Neural cell (in vitro differentiated cells): ENCODE results near the gene RAC3. TPM values are rescaled to one million over a fixed set of nuclear protein-coding genes. Genes with fewer than 3 reads are reported as not detected.

Experiments used
- H2AFZ ChIP-seq: fragments of 200-600, 300-800 bp; sonication (generic), shearing (Covaris generic); 2 replicates; pipeline ENCODE4 v1.6.0; 2014; ENCODE audit warnings: low read depth, mild to moderate bottlenecking, antibody characterized with exemption, low read length, moderate library complexity
- H3F3A ChIP-seq: fragments of 200-600 bp; shearing (Covaris generic); 2 replicates; pipeline ENCODE4 v1.6.1; 2016; ENCODE audit warnings: mild to moderate bottlenecking, moderate library complexity, mixed read lengths, antibody characterized with exemption, low read length; ENCODE audit not compliant: insufficient read depth, poor library complexity, severe bottlenecking
- H3K27ac ChIP-seq: fragments of 200-600, 300-800 bp; sonication (generic), shearing (Covaris generic); 2 replicates; pipeline ENCODE4 v1.5.1; 2014; ENCODE audit warnings: mild to moderate bottlenecking, low read length, moderate library complexity
- H3K27me3 ChIP-seq: fragments of 300-800, 200-600 bp; sonication (generic), shearing (Covaris generic); 2 replicates; pipeline ENCODE4 v1.6.0; 2014; ENCODE audit warnings: mild to moderate bottlenecking, low read depth, low read length, moderate library complexity; ENCODE audit not compliant: insufficient read depth
- H3K36me3 ChIP-seq: fragments of 300-800, 200-600 bp; sonication (generic), shearing (Covaris generic); 2 replicates; pipeline ENCODE4 v1.5.1; 2014; ENCODE audit warnings: mild to moderate bottlenecking, antibody characterized with exemption, low read length, moderate library complexity; ENCODE audit not compliant: insufficient read depth
- H3K4me2 ChIP-seq: fragments of 300-800, 200-600 bp; sonication (generic), shearing (Covaris generic); 2 replicates; pipeline ENCODE4 v1.6.0; 2014; ENCODE audit warnings: mild to moderate bottlenecking, low read length
- H3K4me3 ChIP-seq: fragments of 300-800, 200-600 bp; sonication (generic), shearing (Covaris generic); 2 replicates; pipeline ENCODE4 v1.5.1; 2014; ENCODE audit warnings: mild to moderate bottlenecking, low read length, moderate library complexity
- H3K79me2 ChIP-seq: fragments of 200-600 bp; shearing (Covaris generic); replicated peaks from 2 replicates; pipeline ENCODE4 v1.6.0; 2014; ENCODE audit warnings: mild to moderate bottlenecking, low read length, moderate library complexity; ENCODE audit not compliant: insufficient read depth
- H3K9ac ChIP-seq: fragments of 300-800, 200-600 bp; sonication (generic), shearing (Covaris generic); 2 replicates; pipeline ENCODE4 v1.6.1; 2016; ENCODE audit warnings: mild to moderate bottlenecking, low read length, mixed read lengths
- H3K9me2 ChIP-seq: fragments of 200-600 bp; shearing (Covaris generic); 2 replicates; pipeline ENCODE4 v1.6.1; 2016; ENCODE audit warnings: mild to moderate bottlenecking, low read length, mixed read lengths; ENCODE audit not compliant: insufficient read depth
- H3K9me3 ChIP-seq: fragments of 200-600, 300-800 bp; sonication (generic), shearing (Covaris generic); 2 replicates; pipeline ENCODE4 v1.6.1; 2016; ENCODE audit warnings: mild to moderate bottlenecking, mixed run types, low read length, moderate library complexity, mixed read lengths
- H4K20me1 ChIP-seq: fragments of 200-600 bp; shearing (Covaris generic); 2 replicates; pipeline ENCODE4 v1.6.1; 2016; ENCODE audit warnings: mild to moderate bottlenecking, mixed run types; ENCODE audit not compliant: insufficient read depth
- EP300 ChIP-seq: fragments of 450-650 bp; conservative IDR thresholded peaks from 2 replicates; pipeline ENCODE4 v1.6.1; 2014; ENCODE audit warnings: antibody characterized with exemption, mild to moderate bottlenecking, moderate library complexity; ENCODE audit not compliant: poor library complexity, severe bottlenecking
- EZH2 ChIP-seq: fragments of 200-600, 300-800 bp; shearing (Covaris generic), sonication (generic); IDR thresholded peaks from 2 replicates; pipeline ENCODE4 v1.6.1; 2014; ENCODE audit warnings: antibody characterized with exemption, low read length, borderline replicate concordance, mild to moderate bottlenecking; ENCODE audit not compliant: insufficient read depth, poor library complexity, severe bottlenecking
- MXI1 ChIP-seq: fragments of 450-650 bp; conservative IDR thresholded peaks from 2 replicates; pipeline ENCODE4 v1.6.1; 2014; ENCODE audit warnings: antibody characterized with exemption, mild to moderate bottlenecking; ENCODE audit not compliant: poor library complexity, severe bottlenecking
- POLR2AphosphoS5 ChIP-seq: IDR thresholded peaks from 2 replicates; pipeline ENCODE4 v1.6.1; 2012
- RAD21 ChIP-seq: fragments of 450-650 bp; conservative IDR thresholded peaks from 2 replicates; pipeline ENCODE4 v1.6.1; 2014; ENCODE audit warnings: antibody characterized with exemption, mild to moderate bottlenecking, moderate library complexity
- REST ChIP-seq: IDR thresholded peaks from 2 replicates; pipeline ENCODE4 v1.6.1; 2012; ENCODE audit warnings: borderline replicate concordance
- SMC3 ChIP-seq: fragments of 450-650 bp; conservative IDR thresholded peaks from 2 replicates; pipeline ENCODE4 v1.6.1; 2014; ENCODE audit warnings: antibody characterized with exemption, mild to moderate bottlenecking, moderate library complexity; ENCODE audit not compliant: poor library complexity
- TAF1 ChIP-seq: IDR thresholded peaks from 2 replicates; pipeline ENCODE4 v1.6.1; 2012; ENCODE audit warnings: low read depth
- polyA plus RNA-seq: library from polyadenylated mRNA; depleted of rRNA; stranded (reverse); fragments of >200 nt; gene quantifications from 2 replicates; pipeline ENCODE4 v1.2.3, GENCODE V29; 2014
- TF ChIP-seq, protein P1 (sequence below): fragments of 450-650 bp; IDR thresholded peaks from 2 replicates; pipeline ENCODE4 v1.5.1; 2014; ENCODE audit warnings: antibody characterized with exemption, mild to moderate bottlenecking, moderate library complexity; ENCODE audit not compliant: poor library complexity, severe bottlenecking

The RAC3 gene
- polyA plus RNA-seq, 1 donor from 2014 or later: 211 TPM

- TF ChIP-seq EP300 (no peak), POLR2AphosphoS5 (no peak), RAD21 (no peak), MXI1 (no peak)
These were observed 22.2 kb downstream of the RAC3 start (continued) for GRCh38 chr17:82053556-82054263.

GRCh38 chr17:82054351-82055022, 23.0 kb downstream of the RAC3 start:
- Histone ChIP-seq H3K4me3 (no peak overlapping the region), H3F3A (no peaks in the 10 kb centered on the region), H4K20me1 (no peaks in the 10 kb centered on the region), H3K4me2 (no peak overlapping the region), H2AFZ (no peak overlapping the region), H3K27me3 (no peaks in the 10 kb centered on the region), H3K9me2 (no peaks in the 10 kb centered on the region), H3K27ac (no peak overlapping the region), H3K79me2 (peaks cover 10% of the 10 kb centered on the region), H3K36me3 (no peaks in the 10 kb centered on the region), H3K9ac (no peak overlapping the region), H3K9me3 (no peaks in the 10 kb centered on the region)
- TF ChIP-seq TAF1 (no peak), EZH2 (no peak), REST (no peak), EP300 (no peak), SMC3 (no peak), POLR2AphosphoS5 (no peak), MXI1 (no peak)
- TF ChIP-seq, protein P1, sequence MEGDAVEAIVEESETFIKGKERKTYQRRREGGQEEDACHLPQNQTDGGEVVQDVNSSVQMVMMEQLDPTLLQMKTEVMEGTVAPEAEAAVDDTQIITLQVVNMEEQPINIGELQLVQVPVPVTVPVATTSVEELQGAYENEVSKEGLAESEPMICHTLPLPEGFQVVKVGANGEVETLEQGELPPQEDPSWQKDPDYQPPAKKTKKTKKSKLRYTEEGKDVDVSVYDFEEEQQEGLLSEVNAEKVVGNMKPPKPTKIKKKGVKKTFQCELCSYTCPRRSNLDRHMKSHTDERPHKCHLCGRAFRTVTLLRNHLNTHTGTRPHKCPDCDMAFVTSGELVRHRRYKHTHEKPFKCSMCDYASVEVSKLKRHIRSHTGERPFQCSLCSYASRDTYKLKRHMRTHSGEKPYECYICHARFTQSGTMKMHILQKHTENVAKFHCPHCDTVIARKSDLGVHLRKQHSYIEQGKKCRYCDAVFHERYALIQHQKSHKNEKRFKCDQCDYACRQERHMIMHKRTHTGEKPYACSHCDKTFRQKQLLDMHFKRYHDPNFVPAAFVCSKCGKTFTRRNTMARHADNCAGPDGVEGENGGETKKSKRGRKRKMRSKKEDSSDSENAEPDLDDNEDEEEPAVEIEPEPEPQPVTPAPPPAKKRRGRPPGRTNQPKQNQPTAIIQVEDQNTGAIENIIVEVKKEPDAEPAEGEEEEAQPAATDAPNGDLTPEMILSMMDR: no peak
